Right kidney (tissue), 1 donor: ENCODE measurements around the gene KCNJ5.
"Not testable (repeated sequence)": the region's sequence is repeated elsewhere in the genome, so short reads cannot be mapped to it uniquely, and the experiment has no call there.

Experiments used
- DNase-seq: peaks from one replicate; pipeline ENCODE4 v3.0.0-alpha.2; 2016

KCNJ5 gene

DNA sequence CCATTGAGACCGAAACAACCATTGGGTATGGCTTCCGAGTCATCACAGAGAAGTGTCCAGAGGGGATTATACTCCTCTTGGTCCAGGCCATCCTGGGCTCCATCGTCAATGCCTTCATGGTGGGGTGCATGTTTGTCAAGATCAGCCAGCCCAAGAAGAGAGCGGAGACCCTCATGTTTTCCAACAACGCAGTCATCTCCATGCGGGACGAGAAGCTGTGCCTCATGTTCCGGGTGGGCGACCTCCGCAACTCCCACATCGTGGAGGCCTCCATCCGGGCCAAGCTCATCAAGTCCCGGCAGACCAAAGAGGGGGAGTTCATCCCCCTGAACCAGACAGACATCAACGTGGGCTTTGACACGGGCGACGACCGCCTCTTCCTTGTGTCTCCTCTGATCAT lies 20.5 kb downstream of the KCNJ5 start:
- DNase-seq: no peak

DNA sequence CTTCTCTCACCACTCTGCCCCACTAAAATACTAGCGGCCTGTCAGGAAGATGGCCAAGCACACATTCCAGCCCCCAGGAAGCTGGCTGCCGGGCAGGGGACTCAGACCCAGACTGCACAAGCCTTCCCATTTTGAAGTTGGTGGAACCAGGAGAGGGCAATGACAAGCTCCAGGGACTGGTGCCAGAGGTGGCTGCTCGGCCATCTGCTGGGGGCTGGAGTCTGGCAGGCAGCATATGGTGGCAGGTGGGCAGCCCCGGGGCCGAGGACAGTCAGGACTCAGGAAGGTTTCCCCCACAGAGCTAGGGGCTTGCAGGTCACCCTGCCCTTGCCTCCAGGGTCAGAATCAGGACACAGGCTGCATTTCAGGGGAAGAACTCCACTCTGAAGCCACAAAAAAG lies 22.6 kb downstream of the KCNJ5 start:
- DNase-seq: no peak

- DNase-seq: no peak
Measured at GRCh38 chr11:128914216-128915148, 23.3 kb downstream of the KCNJ5 start.

GRCh38 chr11:128915149-128915521 lies 24.0 kb downstream of the KCNJ5 start:
- no peak for DNase-seq

DNA sequence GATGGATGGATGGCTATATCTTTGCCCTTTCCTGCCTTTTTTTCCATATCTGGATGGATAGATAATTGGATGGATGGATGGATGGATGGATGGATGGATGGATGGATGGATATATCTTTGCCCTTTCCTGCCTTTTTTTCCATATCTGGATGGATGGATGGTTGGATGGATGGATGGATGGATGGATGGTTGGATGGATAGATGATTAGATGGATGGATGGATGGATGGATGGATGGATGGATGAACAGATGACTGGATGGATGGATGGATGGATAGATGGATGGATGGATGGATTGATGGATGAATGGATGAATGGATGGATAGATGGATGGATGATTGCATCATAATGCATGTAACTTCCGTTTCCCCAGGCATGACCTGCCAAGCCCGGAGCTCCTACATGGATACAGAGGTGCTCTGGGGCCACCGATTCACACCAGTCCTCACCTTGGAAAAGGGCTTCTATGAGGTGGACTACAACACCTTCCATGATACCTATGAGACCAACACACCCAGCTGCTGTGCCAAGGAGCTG lies 24.9 kb downstream of the KCNJ5 start:
- no peak for DNase-seq

DNA sequence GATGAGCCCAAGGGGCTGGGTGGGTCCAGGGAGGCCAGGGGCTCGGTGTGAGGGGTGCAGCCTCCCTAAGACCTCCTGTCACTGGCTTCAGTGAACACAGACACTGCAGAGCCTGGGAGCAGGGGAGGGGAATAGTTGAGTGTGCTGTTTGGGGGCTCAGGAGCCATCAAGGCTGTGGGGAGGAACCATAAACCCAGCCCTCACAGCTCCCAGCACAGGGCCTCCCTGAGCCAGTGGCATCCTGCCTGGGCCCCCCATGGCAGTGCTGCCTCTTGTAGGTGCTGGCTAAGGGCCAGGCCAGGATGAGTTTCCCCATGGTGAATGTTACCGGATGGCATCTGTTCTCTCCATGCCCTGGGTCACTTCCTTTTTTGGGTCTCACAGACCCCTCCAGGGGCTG lies 25.5 kb downstream of the KCNJ5 start:
- DNase-seq: no peak

- DNase-seq: no peak
Measured at GRCh38 chr11:128917144-128917724, 26.1 kb downstream of the KCNJ5 start.

GRCh38 chr11:128919216-128919615 lies 28.1 kb downstream of the KCNJ5 start:
- no peak for DNase-seq

- DNase-seq: not testable (repeated sequence)
Measured at GRCh38 chr11:128919635-128920034, 28.5 kb downstream of the KCNJ5 start.

DNA sequence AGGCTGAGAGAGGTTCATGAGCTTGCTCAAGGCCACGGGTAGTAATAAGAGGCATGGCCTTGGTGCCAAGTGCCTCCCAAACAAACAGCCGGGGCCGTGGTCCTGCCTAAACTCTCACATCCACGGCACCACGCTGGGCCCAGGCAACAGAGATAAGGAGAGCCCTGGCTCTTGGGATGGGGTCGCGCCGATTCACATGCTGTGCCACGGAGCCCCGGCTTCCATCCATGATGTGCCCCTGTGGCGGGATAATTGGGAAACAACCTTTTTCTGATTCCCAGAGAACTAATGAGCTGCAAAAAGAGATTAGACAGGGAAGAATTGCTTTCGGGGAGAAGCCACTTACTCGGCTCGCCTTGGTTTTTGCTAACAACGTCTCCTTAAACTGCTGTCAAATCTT lies 29.5 kb downstream of the KCNJ5 start:
- DNase-seq: no peak

GRCh38 chr11:128921793-128922192 lies 30.6 kb downstream of the KCNJ5 start:
- DNase-seq: no peak

DNA sequence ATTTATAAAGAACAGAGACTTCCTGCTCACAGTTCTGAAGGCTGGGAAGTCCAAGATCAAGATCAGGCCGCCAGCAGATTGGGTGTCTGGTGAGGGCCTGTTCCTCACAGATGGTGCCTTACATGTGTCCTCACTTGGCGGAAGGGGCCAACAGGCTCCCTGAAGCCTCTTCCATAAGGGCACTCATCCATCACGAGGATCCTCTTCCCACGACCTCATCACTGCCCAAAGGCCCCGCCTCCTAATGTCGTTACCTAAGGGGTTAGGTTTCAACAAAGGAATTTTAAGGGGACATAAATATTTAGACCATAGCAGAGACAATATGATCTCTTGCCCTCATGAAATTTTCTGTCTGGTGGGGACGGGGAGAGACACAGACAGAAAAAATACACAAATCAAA lies 32.9 kb downstream of the KCNJ5 start:
- DNase-seq: peak; percentile 48

GRCh38 chr11:128924510-128925249 lies 33.5 kb downstream of the KCNJ5 start:
- DNase-seq: no peak

DNA sequence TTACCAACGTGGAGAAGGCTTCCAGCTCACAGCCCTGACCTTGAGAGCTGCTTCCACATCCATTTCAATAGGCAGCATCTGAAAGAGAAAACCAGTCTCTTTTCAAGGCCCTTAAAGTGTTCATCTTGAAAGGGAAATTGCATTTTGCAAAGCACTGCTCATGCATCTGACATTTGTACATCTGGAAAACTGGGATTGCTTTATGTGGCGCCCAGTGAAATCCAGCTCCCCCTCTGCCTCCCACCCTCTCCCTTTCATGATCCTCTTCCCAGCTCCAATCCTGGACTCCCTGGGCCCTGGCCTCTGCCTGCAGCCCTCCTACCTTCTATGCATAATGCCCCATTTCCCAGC lies 34.1 kb downstream of the KCNJ5 start:
- DNase-seq: peak; percentile 35

- no peak for DNase-seq
Measured at GRCh38 chr11:128926000-128926399, 34.8 kb downstream of the KCNJ5 start.

DNA sequence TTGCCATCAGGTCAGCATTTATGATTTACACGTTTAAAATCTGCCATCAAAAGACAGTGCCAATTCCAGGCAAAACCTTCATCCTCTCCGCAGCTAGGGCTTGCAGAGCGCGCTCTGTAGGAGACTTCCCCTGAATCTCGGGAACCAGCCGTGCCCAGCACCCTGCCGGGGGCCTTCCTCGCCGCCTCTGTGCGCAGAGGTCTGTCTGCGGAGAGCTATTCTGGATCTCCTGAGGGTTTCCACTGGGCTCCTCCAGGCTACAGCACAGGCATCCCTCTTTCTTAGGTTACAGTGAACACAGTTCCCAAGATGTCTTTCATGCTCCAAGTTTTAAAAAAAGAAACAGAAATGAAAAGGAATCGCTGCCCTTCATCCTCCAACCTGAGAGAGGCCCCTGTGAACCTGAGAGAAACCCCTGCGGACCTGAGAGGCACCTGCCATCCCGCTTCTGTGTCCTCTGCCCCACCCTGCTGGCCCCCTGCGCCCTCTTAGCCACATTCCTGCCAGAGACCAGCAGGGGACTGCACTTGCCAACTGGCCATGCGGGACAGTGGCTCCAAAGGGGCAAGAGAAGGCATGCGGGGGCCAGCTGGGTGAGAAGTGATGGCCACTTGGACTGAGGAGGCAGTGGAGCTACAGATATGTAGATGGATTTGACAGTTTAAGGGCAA lies 35.4 kb downstream of the KCNJ5 start:
- DNase-seq: no peak

DNA sequence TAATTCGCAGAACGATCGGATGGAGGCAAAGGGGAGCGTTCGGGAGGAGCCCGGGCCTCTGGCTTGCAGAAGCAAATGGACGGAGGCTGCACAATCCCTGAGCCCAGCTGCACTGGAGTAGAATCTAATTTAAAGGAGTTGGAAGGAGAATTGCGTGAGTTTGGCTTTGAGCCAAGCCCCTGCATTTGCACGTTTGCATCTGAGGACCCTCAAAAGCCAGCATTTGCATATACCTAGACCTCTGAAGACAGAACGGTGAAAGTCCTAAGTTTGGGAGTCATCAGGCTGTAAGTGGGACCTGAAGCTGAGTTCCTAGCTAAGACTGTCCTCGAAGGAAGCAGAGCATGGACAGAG lies 35.9 kb downstream of the KCNJ5 start:
- no peak for DNase-seq

- no peak for DNase-seq
Measured at GRCh38 chr11:128927683-128928336, 36.7 kb downstream of the KCNJ5 start.

DNA sequence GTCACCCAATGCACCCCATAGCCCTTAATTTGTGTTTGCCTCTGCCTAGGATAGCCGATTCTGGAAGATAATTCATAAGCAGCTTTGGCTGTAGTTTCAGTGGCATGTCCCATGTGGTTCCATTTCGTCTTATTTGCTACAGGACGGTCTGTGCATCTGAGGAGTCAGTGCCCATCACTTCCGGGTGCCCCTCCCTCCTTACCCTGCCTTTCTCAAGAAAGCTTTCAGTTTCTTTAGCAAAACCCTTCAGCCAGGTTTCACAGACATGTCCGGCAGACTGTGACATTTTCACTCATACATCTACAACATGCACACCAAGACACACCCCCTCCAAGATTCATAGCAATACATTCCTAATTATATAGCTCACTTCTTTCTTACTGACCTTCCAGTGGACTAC lies 37.2 kb downstream of the KCNJ5 start:
- no peak for DNase-seq

- no peak for DNase-seq
Measured at GRCh38 chr11:128929468-128929867, 38.3 kb downstream of the KCNJ5 start.

DNA sequence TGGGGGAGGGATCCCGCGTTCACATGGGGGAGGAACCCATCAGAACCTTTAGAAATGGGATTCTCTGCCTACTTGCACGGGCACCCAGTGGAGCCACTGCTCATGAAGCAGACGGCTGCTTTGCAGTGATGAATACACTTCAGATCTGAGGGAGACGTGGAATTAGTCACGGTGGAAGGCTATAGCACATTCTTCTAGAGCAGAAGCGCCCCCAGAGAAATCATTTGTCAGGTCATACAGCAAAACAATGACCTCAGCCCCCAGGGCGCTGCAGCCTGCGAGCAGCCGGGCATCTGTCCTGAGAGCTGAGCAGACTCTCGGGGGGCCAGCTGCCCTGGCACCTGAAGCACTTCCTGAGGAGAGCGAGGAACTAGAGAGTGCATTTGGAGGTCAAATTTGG lies 38.8 kb downstream of the KCNJ5 start:
- DNase-seq: peak; percentile 32

DNA sequence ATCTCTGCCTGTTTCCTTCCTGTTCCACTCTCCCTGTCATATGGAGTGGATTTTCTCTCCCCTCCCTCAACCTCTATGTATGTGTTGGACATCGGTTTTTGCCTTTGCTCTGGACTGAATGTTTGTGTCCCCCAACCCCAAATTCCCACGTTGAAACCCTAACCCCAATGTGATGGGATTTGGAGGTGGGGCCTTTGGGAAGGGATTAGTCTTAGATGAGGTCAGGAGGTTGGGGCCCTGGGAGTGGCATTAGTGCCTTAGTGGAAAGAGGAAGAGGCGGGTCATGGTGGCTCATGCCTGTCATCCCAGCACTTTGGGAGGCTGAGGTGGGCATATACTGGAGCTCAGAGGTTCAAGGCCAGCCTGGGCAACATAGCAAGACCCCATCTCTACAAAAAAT lies 39.9 kb downstream of the KCNJ5 start:
- DNase-seq: no peak
